GM12874 (cell line): ENCODE results near the gene SH3D19.
A peak's percentile ranks its signal among the peaks of the same experiment; 100 is the strongest.

Experiments used
- TF ChIP-seq, protein P1 (sequence below): IDR thresholded peaks from 2 replicates; pipeline ENCODE4 v1.5.1; 2011; ENCODE audit warnings: low read depth, mild to moderate bottlenecking, control low read depth, low read length, moderate library complexity; ENCODE audit not compliant: insufficient read depth

The SH3D19 gene

DNA sequence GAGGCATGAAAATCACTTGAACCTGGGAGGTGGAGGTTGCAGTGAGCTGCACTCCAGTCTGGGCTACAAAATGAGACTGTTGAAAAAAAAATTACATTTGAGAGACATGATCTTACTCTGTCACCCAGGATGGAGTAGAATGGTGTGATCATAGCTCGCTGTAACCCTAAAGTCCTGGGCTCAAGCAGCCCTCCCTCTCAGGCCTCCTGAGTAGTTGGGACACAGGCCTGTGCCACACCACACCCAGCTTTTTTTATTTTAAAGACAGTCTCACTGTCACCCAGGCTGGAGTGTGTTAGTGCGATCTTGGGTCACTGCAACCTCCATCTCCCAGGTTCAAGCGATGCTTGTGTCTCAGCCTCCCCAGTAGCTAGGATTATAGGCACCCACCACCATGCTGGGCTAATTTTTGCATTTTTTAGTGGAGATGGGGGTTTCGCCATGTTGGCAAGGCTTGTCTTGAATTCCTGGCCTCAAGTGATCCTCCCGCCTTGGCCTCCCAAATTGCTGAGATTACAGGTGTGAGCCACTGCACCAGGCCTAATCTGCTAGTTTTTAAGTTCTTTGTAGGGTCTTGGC, 219.9 kb downstream of the SH3D19 start:
- TF ChIP-seq, protein P1, sequence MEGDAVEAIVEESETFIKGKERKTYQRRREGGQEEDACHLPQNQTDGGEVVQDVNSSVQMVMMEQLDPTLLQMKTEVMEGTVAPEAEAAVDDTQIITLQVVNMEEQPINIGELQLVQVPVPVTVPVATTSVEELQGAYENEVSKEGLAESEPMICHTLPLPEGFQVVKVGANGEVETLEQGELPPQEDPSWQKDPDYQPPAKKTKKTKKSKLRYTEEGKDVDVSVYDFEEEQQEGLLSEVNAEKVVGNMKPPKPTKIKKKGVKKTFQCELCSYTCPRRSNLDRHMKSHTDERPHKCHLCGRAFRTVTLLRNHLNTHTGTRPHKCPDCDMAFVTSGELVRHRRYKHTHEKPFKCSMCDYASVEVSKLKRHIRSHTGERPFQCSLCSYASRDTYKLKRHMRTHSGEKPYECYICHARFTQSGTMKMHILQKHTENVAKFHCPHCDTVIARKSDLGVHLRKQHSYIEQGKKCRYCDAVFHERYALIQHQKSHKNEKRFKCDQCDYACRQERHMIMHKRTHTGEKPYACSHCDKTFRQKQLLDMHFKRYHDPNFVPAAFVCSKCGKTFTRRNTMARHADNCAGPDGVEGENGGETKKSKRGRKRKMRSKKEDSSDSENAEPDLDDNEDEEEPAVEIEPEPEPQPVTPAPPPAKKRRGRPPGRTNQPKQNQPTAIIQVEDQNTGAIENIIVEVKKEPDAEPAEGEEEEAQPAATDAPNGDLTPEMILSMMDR = no peak

DNA sequence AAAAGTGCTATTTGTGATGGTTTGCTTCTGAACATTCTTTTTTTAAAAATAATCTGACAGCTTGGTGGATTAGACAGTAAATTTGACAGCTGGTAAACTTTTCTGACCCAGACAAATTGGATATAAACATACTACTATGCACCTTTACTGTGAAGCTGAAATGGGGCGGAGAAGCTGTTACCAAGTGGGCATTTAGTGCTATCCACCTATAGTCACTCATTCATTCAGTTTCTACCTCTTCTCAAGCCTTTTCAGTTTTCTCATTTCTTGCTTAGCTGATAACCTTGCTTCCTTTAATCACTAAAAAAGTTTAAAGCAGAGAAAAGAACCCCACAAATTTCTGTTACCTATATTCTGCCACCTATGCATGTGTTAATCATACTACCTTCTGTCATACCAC, 220.8 kb downstream of the SH3D19 start:
- TF ChIP-seq, protein P1 = no peak

DNA sequence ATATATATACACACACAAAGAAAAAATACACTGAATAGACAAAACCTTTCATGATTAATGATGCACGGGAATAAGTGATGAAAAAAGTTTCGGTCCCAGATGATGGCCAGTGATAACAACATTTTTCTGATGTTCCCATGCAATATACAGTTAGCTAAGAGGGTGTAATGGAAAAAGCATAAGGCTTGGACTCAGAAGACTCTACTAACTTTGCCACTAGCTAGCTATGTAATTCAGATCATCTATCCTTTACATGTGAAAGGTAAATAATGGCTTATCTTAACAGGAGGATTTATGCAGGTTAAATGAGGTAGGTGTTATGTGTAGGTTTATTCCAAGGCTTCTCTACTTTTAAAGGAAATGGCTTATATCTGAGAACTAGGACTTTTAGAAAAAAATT, 221.6 kb downstream of the SH3D19 start:
- TF ChIP-seq, protein P1 = no peak

DNA sequence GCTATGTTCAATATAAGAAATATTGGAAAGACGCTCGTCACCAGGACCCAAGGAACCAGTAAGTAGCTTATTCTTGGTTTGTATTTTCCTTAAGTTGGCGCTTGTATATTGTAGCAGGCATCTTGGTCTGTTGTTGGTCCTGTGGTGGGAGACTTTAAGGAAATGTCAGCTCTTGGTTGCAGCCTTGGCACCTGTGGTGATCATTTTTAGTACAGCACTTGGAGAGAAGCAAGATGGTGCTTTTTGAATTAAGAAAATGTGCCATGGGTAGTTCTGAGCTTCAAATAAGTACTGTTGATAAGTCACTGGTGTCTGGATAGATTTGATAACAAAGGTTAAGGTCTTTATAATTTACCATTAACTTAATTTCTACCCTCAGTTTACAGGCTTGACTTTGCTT, 224.9 kb downstream of the SH3D19 start:
- TF ChIP-seq, protein P1 = no peak

DNA sequence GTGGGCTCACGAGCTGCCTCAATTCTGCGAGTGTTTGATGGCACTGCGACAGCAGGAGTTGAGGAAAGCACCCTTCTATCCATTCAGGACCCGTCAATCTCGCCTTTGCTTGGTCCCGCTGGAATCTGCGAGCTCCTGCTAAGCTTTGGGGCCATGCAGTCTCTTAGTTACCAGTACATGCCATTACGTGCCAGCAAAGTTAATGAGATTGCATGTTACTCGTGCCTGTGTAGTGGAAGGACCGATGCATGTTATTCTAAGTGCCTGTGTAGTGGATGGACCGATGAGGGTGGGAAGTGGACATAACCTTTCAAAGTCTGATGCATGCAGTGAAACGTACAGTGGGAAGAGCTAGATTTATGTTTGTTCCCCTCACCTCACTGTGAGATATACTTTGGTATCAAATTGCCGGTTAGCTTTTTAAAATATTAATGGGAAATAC, 225.4 kb downstream of the SH3D19 start:
- TF ChIP-seq, protein P1 = no peak

DNA sequence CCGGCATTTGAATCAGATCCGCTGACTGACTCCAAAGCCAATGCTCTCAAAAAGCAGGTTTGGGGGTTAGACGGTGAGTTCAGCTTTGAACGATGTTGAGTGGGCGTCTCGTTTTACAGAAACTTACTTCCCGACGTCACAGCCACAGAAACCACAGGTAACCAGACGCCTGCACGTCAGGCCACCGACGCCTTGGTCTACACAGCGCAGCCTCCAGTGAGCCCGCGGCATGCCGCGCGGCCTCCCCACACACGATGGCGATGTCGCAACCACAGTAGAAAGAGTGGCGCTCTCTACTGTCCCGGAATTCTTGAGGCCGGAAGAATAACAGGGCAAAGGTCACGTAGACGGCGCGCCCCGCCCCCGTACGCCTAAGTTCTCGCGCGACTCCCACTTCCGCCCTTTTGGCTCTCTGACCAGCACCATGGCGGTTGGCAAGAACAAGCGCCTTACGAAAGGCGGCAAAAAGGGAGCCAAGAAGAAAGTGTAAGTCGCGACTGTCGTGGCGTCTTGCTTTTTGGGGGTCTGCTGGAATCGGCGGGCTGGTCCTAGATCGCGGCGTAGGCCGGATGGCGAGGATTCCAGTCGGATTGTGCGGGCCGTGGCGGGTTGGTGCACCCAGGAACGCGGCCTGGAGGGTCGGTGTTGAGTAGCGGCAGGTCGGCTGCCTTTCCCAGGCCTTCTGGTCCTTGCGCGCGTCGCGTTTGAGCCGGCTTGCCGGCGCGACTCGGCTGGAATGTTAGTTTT, 226.0 kb downstream of the SH3D19 start, which contains the start of gene RPS3A:
RPS3A (plus strand) TSS at position 400 of the 747 bp plus-strand sequence; CDS start at position 425, 25 bp downstream.
- TF ChIP-seq, protein P1 = peak; percentile 87

DNA sequence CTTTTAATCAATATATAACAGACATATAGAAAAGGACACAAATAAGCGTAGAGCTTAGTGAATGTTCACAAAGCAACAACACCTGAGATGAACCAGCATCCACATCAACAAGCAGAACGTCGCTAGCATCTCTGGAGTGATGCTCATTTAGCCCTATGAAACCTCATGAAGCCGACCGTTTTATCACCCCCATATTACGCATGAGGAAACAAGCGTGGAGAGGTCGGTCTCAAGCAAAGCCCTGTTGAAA, 226.5 kb downstream of the SH3D19 start:
- TF ChIP-seq, protein P1 = no peak
